GM21576 (cell line): ENCODE data around the gene FTSJ3.
"Not testable (repeated sequence)": the region's sequence is repeated elsewhere in the genome, so short reads cannot be mapped to it uniquely, and the experiment has no call there.

Source experiments
- ATAC-seq: cut with Tn5 transposase; IDR thresholded peaks from one replicate; pipeline ENCODE4 v1.9.1; 2021; ENCODE audit warnings: mild to moderate bottlenecking, moderate library complexity; ENCODE audit not compliant: unreplicated experiment

FTSJ3 gene

DNA sequence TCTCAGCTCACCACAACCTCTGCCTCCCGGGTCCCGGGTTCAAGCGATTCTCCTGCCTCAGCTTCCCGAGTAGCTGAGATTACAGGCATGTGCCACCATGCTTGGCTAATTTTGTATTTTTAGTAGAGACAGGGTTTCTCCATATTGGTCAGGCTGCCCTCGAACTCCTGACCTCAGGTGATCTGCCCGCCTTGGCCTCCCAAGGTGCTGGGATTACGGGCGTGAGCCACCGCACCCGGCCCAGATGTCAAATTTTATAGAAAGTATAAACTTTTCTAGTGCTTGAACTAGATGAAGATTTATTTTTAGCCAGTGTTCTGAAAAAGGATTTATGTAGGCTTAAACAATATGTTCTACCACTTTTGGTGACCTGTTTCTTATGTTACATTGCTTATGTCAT is 31.1 kb downstream of the FTSJ3 start:
- not testable (repeated sequence) for ATAC-seq

DNA sequence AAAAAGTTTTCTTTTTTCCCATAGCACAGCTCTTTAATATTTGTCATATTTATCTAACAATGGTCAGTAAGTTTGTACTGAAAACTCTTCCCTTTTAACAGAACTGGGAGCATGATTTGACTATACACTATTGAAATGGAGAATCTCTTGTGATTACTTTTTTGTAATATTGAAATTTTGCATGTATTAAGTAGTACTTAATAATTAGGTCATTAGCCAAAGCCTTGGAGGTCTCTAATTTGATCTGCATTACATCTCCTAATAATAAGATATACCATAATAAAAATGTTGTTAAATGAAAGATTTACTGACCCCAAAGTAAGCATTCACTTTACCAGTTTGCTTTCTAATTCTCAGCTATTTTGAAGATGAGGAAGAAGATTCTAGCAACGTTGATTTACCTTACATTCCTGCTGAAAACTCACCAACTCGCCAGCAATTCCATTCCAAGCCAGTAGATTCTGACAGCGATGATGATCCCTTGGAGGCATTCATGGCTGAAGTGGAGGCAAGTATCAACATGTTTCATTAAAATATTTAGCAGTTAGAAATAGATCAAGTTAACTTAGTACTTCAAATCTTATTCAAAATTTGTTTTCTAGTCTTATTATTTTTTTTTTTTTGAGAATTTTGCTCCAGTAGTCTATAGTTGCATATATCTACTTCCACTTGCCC is 35.3 kb downstream of the FTSJ3 start:
- no peak for ATAC-seq

DNA sequence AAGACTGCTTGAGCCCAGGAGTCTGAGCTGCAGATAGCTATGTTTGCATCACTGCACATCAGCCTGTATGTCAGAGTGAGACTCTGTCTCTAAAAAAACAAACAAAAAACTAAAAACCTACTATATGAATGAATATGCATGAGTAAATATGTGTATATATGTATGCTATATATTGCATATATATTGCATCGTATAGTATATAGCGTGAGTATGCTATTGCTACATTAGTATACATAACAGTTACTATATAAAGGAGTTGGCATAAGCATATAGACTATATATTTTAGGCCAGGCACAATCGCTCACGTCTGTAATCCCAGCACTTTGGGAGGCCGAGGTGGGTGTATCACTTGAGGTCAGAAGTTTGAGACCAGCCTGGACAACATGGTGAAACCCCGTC is 37.4 kb downstream of the FTSJ3 start:
- no peak for ATAC-seq

DNA sequence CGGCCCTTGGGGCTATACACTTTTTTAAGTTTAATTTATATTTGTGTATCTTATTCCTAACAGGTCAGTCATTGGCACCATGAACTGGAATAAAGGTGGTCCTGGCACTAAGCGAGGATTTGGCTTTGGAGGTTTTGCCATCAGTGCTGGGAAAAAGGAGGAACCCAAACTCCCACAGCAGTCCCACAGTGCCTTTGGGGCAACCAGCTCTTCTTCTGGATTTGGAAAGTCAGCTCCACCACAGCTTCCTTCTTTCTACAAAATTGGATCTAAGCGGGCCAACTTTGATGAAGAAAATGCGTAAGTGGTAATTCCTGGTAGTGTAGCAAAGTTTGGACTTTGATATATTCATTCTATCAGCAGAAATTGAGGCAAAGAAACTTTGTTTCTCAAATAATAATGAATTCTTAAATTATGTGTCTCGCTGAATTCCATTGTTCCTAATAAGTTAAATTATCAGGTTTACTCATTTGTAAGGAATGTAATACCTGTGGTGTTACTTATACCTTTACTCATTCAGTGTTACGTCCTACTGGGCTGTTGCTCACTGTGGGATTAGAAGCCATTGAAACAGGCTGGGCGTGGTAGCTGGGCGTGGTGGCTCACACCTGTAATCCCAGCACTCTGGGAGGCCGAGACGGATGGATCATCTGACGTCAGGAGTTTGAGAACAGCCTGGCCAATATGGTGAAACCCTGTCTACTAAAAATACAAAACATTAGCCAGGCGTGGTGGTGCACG is 40.3 kb downstream of the FTSJ3 start:
- no peak for ATAC-seq

DNA sequence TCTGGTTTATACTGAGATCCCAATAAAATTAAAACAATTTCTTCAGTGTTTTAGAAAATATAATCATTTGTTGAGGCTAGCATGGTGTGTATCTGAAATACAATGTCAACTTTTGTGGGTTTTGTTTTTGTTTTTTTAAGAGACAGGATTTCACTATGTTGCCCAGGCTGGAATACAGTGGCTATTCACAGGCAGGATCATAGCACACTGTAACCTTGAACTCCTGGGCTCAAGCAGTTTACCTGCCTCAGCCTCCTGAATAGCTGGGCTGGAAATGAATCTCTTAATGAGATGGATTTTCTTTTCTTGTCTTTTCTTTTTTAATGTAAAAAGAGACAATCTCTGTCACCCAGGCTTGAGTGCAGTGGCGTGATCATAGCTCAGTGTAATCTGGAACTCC is 41.3 kb downstream of the FTSJ3 start:
- ATAC-seq, result no peak

DNA sequence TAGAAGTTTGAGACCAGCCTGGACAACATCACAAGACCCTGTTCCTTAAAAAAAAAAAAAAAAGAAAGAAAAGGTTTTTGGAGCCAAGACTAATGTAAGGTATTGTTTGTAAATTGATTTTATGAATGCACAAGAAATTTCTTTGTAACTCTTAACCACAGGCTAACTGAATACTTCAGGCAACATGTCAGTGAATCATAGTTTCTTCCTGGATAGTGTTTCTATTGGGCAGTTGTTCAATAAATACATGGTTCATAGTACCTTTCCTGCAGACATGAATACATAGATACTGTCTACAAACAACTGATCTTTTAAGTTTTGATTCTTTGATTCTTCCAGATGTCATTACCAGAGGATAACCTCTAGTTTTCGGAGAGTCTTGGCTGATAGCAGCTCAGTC is 41.9 kb downstream of the FTSJ3 start:
- ATAC-seq, result no peak

DNA sequence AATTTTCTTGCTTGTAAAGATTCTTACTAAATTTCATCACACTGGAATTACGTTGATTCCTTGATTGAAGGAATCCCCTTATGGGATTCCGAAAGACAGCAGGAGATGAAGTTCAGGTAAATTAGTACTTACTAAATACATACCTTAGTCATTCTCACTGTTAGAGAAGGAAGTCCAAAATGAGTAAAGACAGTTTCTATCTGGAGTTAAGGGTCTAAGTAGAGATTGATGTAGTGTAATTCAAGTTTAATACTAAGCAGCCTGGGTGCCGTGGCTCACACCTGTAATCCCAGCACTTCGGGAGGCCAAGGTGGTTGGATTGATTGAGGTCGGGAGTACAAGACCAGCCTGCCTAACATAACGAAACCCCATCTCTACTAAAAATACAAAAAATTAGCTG is 43.9 kb downstream of the FTSJ3 start:
- no peak for ATAC-seq

DNA sequence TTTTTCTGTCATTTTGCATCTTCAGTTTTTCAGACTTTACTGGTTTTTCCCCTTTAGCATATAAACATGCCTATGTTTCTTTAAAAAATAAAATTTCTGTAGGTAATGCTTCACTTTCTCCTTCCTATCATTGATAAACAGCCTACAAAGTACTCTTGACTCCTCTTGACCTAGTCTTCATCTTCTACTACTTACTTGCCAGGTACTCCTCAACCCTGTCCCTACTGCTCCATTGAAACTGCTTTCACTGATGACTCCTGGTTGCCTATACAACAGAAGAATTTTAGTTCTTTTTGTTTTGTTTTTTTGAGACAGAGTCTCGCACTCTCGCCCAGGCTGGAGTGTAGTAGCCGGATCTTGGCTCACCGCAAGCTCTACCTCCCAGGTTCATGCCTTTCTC is 46.5 kb downstream of the FTSJ3 start:
- no peak for ATAC-seq

DNA sequence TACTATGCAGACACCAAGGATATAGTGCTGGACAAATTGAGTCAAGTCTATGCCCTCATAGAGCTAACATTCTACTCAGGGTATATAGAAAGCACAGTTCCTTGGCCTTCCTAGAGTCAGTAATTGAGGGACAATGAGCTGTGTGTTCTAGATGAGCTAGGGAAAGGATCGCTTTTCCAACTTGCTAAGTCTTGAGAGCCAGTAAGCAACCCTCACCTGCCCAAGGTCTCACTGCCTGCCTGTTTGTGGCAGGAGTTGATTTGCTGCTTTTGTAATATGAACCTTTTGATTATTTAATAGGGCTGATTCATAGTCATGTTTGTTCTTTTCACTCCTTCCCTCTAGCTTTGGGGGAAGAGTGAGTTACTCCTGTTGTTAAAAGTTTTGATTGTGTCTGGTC is 47.0 kb downstream of the FTSJ3 start:
- no peak for ATAC-seq

DNA sequence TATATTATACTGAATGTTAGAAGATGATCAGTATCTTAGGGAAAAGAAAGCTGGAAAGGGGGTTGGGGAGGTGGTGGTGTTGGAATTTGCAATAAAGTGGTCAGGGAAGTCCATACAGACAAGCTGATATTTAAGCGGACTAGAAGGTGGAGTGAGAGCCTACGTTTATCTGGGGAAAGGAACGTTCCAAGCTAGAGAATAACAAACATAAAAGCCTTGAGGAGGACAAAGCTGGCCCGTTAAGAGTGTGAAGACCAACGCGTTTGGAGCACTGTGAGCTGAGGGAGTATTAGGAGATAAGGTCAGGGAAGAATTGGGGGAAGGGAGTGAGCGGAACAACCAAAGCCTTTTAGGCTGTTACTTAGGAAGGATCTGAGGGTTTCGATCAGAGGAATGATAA is 52.0 kb downstream of the FTSJ3 start:
- ATAC-seq, result no peak

DNA sequence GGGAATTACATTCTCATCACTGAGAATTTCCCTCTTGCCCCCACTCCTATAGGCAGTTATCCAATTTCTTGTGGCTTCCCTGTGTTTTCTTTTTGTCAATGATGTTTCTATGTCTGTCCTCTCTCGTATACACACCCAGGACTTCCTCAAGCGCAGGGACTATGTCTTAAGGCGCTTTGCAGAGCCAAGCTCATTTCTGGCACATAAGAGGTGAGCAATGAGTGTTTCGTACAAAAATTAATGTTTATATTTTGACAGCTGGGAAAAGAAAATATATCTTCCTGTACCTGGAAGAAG is 52.5 kb downstream of the FTSJ3 start:
- ATAC-seq, result no peak

DNA sequence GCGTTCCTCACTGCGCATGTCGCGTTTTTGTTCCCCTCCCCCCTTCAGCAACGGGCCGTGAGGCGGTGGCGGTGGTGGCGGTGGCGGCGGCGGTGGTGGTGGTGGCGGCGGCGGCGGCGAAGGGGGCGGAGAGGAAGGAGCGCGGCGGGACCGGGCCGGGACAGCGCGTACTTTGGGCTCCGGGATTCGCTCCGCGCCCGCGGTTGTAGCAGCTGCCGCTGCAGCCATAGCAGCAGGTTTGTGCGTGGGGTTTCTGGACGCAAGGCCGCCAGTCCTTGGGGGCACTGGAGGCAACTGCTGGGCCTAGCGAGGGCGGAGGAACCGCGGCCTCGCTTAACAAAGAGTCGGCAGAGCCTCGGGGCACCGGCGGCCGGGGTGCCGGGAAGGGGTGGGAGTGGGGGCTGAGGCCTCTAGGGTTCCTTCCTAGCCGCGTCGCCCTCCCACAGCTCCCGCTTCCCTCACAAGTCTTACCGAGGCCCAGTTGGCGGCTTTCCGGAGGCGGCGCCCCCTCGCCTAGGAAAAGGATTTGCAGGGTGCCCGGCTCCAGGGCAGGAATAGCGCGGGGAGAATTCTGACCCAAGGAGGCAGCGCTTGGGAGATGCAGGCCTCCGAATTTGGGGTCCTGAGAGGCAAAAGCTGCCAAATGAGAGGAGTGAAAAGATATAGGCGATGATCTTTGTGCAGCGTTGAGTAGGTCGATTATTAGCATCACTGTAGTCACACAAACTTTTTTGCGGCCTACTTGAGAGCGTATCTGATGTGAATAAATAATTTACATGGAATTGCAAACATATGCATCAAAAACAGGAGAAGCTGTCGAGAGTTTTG is 53.1 kb downstream of the FTSJ3 start, which contains the start of gene DDX42:
Gene DDX42, plus strand, starts transcription at position 30 of the 828 bp plus-strand sequence. CDS start 12,880 bp downstream, outside the sequence.
- peak; percentile 3 for ATAC-seq

DNA sequence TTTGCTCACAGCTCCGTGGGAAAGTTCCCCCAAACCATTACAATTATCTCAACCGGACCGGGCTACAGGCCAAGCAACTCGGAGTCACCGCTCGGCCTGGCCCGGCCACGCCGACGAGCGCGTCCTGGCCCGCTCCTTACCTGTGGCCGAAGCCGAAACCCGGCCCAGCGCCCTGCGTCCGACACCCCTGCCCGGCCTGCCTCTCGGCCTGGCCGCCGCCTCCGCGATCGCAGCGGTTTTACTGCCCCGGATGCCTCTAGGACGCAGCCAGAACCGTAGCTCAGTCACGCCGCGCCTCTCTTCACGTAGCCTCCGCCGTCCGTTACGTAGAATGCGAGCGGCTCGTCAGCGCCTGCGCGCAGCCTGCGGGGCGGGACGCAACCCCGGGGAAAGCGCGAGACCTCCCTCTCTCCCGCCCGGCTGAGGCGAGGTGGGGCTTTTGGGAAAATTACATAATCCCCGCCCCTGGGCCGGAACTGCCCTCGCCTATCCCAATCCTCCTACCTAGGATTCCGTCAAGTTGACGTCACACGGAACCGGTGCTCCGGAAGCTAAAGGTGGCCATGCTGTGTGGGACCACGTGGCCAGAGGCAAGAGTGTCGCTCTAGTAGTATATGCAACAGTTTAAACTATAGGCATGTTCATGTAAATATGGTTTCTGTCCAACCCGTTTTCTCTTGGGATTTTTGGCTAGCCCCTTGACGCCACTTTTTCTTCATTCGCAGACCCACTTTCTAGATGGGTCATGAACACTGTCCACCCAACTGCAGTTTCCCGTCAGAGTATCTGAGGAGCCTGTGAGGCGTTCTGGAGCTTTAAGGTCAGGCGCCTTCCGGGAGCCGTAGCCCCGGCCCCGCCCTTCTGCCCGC is 54.0 kb downstream of the FTSJ3 start, which contains the start of gene CCDC47:
Gene CCDC47, minus strand, starts transcription at position 326 of the 869 bp plus-strand sequence. CDS start 7,422 bp downstream, outside the sequence.
- peak; percentile 83 for ATAC-seq

DNA sequence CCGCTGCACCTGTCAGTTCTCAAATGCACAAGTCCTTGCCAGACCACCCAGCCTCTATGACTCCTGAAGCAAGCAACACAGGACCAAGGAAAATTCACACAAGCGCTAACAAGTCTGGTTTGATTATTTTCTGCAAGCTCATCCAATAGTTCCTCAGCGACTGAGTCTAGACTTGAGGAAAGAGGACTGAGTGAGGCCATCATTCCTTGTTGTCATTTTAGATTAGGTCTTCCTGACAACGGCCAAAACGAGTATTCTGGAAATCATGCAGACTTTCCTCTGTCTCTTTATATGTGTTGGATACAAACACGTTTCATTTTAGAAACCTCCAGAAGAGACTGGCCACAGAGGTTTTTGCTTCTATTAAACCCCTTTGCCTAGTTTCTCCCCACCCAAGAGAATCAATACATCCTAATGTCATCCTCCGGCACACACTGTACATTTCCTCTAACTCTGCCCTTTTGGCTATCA is 54.6 kb downstream of the FTSJ3 start:
- no peak for ATAC-seq
